Measurements from ENCODE around the gene WDSUB1.

The WDSUB1 gene

DNA sequence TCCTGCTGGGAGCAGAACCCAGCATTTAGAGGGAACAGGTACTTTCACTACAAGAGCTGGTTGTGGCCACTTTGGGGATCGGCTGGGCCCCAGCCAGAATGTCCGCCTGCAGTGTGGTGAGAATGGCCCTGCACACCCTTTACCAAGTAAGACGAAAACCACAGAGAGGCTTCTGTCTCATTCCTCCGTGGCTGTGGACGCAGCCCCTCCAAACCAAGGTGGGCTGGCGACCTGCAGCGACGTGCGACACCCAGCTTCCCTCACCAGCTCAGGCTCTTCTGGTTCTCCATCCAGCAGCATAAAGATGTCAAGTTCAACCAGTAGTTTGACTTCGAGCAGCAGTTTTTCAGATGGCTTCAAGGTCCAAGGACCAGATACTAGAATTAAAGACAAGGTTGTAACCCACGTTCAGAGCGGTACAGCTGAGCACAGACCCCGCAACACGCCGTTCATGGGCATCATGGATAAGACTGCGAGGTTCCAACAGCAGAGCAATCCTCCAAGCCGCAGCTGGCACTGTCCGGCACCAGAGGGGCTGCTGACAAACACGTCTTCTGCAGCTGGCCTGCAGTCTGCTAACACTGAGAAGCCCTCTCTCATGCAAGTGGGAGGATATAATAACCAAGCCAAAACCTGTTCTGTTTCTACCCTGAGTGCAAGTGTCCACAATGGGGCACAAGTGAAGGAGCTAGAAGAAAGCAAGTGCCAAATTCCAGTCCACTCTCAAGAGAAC lies 56.2 kb downstream of the WDSUB1 start:
- H3K4me3 ChIP-seq (replicated peaks; ENCODE audit: low read depth, low read length) = no peak overlapping the region
- DNase-seq (ENCODE audit: extremely low read depth, low read depth) = no peak
- TF ChIP-seq, protein P1, sequence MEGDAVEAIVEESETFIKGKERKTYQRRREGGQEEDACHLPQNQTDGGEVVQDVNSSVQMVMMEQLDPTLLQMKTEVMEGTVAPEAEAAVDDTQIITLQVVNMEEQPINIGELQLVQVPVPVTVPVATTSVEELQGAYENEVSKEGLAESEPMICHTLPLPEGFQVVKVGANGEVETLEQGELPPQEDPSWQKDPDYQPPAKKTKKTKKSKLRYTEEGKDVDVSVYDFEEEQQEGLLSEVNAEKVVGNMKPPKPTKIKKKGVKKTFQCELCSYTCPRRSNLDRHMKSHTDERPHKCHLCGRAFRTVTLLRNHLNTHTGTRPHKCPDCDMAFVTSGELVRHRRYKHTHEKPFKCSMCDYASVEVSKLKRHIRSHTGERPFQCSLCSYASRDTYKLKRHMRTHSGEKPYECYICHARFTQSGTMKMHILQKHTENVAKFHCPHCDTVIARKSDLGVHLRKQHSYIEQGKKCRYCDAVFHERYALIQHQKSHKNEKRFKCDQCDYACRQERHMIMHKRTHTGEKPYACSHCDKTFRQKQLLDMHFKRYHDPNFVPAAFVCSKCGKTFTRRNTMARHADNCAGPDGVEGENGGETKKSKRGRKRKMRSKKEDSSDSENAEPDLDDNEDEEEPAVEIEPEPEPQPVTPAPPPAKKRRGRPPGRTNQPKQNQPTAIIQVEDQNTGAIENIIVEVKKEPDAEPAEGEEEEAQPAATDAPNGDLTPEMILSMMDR (IDR thresholded peaks at IDR 0.05; ENCODE audit: low read depth, low read length, missing control alignments) = no peak

DNA sequence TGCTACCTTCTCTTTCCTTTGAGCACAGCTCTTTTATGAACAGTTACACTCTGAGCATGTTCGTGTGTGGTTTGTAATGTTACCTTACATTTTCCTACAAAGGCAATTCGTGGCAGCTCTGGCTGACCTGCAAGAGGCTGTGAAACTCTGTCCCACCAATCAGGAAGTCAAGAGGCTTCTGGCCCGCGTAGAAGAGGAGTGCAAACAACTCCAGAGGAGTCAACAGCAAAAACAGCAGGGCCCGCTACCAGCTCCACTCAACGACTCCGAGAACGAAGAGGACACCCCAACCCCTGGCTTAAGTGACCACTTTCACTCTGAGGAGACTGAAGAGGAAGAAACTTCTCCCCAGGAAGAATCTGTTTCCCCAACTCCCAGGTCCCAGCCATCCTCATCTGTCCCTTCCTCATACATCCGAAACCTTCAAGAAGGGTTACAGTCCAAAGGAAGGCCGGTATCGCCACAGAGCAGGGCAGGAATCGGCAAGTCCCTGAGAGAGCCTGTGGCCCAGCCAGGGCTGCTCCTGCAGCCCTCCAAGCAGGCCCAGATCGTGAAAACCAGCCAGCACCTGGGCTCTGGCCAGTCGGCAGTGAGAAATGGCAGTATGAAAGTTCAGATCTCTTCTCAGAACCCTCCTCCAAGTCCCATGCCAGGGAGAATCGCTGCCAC lies 56.9 kb downstream of the WDSUB1 start:
- TF ChIP-seq, protein P1 (IDR thresholded peaks at IDR 0.05; ENCODE audit: low read depth, low read length, missing control alignments) = no peak
- DNase-seq (ENCODE audit: extremely low read depth, low read depth) = no peak
- no peak overlapping the region for H3K4me3 ChIP-seq (replicated peaks; ENCODE audit: low read depth, low read length)

DNA sequence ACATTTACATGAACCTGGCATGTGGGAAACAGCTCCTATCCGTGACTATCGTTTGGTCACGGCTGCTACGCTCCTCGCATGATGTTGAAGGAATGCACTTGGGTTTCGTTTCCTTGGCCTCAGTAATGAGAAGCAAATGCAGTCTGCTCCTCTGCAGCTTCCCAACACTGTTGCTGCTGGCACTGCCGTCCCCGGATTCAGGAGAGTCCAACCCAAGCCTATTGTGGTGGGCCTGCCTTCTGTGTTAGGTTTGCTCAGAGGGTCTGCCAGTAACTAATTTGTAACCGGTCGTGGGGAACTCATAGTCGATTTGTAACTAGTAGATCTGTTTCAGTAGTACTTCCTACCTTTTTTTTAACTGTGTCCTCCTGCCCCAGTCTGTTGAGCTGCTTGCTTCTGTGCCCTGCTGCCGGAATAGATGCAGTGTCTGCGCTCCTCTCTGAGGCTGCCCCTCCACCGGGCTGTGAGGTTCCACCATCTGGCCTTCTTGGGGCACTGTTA lies 58.4 kb downstream of the WDSUB1 start:
- H3K4me3 ChIP-seq (replicated peaks; ENCODE audit: low read depth, low read length) = no peak overlapping the region
- TF ChIP-seq, protein P1 (IDR thresholded peaks at IDR 0.05; ENCODE audit: low read depth, low read length, missing control alignments) = no peak
- peak; percentile 37 for DNase-seq (ENCODE audit: extremely low read depth, low read depth)

DNA sequence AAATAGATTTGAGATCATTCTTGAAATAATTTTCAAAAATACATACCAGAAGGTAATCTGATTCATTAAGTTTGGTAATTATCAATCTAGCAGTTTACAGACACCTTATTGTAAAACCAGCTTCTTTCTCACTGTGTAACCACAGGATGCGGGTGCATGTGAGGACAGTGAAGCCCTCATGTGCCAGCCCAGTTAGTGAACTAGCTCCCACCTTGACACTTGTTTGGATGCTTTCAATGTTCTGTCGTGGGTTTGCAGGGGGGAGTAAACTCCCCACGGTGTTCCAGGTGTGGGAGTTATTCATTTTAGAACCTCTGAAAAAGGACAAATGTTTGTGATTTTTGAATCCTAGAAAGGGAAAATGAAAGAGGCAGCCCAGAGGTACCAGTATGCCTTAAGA lies 59.0 kb downstream of the WDSUB1 start:
- DNase-seq (ENCODE audit: extremely low read depth, low read depth) = no peak
- H3K4me3 ChIP-seq (replicated peaks; ENCODE audit: low read depth, low read length) = no peak overlapping the region
- TF ChIP-seq, protein P1 (IDR thresholded peaks at IDR 0.05; ENCODE audit: low read depth, low read length, missing control alignments) = no peak

DNA sequence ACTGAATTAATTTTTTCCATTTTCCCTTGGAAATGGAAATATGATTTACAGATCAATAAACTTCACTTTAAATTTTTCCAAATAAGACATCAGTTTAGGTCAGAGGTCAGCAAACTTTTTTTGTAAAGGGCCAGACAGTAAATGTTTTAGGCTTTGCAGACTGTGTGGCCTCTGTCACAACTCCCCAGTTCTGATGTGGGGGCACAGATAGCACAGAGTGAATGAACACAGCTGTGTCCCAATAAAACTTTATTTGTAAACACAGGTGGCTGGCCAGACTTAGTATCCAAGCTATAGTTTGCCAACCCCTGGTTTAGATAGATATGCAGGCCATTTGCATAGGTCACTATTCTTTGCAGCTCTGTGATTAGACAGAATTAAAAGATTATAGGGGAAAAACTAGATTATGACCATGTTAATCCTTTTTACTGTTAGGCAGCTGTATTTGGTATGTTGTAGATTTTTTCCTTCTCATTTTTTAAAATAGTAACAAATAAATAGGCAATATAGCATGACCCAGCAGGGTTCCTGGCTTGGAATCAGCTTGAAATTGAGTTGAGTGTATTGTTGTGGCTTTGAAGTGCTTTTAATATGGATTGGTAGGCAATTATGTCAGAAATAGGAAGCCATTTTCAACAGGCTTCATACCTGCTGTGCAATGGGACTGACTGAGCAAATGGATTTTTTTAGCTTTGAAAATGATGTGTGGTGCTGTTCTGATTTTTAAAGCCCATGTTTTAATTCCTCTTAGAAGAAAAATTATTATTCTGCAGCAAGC lies 59.7 kb downstream of the WDSUB1 start:
- no peak overlapping the region for H3K4me3 ChIP-seq (replicated peaks; ENCODE audit: low read depth, low read length)
- DNase-seq (ENCODE audit: extremely low read depth, low read depth) = no peak
- TF ChIP-seq, protein P1 (IDR thresholded peaks at IDR 0.05; ENCODE audit: low read depth, low read length, missing control alignments) = no peak

DNA sequence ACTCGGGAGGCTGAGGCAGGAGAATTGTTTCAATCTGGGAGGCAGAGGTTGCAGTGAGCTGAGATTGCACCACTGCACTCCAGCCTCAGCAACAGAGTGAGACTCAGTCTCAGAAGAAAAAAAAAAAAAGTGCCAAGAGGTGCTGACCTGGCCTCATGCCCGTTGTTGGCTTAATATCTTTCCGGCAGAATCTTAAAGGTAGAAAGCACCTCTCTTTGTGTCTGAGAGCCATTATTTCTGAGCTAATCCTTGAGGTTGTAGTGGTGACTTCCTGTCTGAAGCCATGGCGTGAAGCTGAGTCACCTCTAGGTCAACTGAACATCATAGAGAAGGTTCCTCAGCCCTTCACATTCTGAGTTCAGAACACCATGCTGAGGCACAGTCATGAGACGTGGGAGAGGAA lies 60.4 kb downstream of the WDSUB1 start:
- no peak for DNase-seq (ENCODE audit: extremely low read depth, low read depth)
- TF ChIP-seq, protein P1 (IDR thresholded peaks at IDR 0.05; ENCODE audit: low read depth, low read length, missing control alignments) = no peak
- H3K4me3 ChIP-seq (replicated peaks; ENCODE audit: low read depth, low read length) = no peak overlapping the region
